NCI-H345 (cell line): Measurements from ENCODE around the gene GAS5.
"Not testable (repeated sequence)": the region's sequence is repeated elsewhere in the genome, so short reads cannot be mapped to it uniquely, and the experiment has no call there.

Source experiments
- DNase-seq: peaks from one replicate; lab custom pipeline; 2025; lab: John Stamatoyannopoulos, UW

The GAS5 gene

DNA sequence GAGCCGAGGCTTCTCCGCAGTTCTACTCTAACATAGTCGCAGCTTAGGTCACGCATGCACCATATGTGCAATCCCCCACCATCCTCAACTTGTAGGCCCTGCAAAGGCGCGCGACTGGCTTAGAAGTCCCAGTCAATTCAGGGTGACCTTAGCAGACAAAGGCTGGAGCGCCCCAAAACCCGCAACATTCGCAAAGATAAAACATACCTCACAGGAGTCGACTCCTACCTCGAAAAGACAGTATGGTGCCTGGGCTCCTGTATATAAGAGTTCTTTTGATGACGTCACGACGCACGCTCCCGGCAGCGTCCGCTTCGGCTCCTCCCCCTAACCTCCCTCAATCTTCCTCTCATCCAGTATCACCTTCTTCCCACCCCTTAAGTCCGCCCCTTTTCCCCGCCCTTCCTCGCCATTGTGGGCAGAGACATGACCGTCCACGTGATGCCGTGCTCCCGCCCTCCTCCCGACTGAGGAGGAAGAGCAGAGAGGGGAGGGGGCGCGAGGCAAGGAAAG is at the start of gene GAS5:
Gene GAS5 (minus strand): TSS at position 237 of the 513 bp plus-strand sequence.
- peak; percentile 100 for DNase-seq

- DNase-seq: no peak
Observed at GRCh38 chr1:173917149-173917548, 49.4 kb upstream of the GAS5 start, which contains the start of gene SERPINC1. SERPINC1 (minus strand) TSS chr1:173917327; CDS start chr1:173917259, 68 bp downstream.

- no peak for DNase-seq
Observed at GRCh38 chr1:173916667-173917066, 48.9 kb upstream of the GAS5 start.

DNA sequence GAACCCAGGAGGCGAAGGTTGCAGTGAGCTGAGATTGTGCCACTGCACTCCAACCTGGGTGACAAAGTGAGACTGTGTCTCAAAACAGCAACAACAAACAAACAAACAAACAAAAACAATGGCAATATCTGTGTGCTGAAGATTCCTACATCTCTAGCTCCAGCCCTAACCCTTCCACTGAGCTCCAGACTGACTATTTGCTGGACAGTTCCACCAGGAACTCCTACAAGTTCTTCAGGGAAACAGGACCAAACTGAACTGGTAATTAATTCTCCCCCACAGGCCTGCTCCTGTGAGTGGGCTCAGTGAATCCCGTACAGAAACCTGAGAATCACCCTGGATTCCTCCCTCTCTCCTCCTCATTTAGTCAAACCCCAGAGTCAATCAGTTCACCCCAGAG is 47.8 kb upstream of the GAS5 start:
- DNase-seq: no peak

DNA sequence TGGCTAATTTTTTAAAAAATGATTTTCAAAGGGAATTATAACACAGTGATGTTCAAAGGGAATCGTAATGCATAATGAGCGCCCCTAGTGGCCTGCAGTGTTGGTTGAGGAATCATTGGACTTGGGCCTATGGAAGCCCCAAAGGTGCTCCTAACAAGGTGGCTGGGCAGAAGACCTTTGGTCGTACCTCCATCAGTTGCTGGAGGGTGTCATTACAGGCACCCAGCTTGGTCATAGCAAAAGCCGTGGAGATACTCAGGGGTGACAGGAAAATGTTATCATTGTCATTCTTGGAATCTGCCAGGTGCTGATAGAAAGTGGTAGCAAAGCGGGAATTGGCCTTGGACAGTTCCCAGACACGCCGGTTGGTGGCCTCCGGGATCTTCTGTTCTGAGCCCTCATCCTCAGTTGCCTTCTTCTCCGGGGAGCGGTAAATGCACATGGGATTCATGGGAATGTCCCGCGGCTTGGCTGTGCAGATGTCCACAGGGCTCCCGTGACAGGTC is 46.6 kb upstream of the GAS5 start:
- DNase-seq: no peak

- no peak for DNase-seq
Observed at GRCh38 chr1:173913111-173913510, 45.3 kb upstream of the GAS5 start.

GRCh38 chr1:173903827-173904531 is 36.2 kb upstream of the GAS5 start:
- no peak for DNase-seq

- DNase-seq: no peak
Observed at GRCh38 chr1:173900992-173901391, 33.2 kb upstream of the GAS5 start.

GRCh38 chr1:173900427-173900826 is 32.6 kb upstream of the GAS5 start:
- no peak for DNase-seq

- no peak for DNase-seq
Observed at GRCh38 chr1:173894189-173894588, 26.4 kb upstream of the GAS5 start.

DNA sequence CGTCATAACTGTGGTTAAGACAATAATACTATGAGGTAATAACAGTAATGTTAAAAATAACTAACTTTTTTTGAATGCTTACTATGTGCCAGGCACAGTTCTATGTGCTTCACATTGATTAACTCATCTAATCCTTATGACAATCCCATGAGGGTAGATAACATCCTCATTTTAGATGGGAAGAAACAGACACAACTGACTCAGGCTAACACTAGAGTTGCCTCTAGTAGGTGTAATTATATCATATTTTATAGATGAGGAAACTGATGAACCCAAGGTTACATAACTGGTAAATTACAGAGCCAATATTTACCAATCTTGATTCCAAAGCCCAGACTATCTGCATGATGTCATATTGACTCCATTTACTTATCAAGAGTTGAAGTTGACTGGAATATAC is 25.8 kb upstream of the GAS5 start:
- DNase-seq: no peak

GRCh38 chr1:173889885-173890284 is 22.1 kb upstream of the GAS5 start:
- no peak for DNase-seq

DNA sequence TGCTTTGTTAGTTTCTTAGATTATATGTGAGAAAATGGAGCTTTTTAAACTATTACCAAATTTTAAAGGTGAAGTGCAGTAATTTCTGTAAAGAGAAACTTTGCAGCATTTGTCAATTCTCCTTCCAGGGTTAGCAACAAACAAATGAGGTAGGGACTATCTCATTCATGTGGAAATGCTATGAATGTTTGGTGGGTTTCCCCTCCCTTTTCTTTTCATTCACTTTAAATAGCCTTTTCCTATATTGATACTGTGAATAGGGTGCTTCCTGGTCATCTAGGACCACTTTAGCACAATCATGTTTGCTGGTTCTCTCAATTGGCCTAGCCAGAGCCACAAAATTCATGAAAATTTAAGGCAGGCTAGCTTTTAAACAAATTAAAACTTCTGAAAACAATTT is 21.0 kb upstream of the GAS5 start:
- no peak for DNase-seq

DNA sequence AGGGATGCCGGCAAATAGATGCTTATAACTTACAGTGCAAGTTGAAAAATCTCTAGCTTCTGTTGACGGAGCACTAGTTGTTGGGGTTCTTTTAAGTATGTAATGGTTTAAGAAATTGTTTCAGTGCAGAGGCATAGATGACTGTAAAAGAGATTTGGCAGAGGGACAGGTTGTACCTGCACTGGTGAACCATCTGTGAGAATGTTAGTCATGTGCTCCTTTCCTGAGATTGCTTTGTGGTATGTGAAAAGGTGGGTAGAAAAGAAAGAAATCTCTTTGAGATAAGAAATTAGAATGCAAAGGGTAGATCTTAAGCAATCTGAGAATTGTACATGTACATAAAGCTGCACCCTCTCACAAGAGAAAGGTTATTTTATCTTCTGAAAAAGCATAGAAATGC is 19.8 kb upstream of the GAS5 start:
- DNase-seq: no peak

DNA sequence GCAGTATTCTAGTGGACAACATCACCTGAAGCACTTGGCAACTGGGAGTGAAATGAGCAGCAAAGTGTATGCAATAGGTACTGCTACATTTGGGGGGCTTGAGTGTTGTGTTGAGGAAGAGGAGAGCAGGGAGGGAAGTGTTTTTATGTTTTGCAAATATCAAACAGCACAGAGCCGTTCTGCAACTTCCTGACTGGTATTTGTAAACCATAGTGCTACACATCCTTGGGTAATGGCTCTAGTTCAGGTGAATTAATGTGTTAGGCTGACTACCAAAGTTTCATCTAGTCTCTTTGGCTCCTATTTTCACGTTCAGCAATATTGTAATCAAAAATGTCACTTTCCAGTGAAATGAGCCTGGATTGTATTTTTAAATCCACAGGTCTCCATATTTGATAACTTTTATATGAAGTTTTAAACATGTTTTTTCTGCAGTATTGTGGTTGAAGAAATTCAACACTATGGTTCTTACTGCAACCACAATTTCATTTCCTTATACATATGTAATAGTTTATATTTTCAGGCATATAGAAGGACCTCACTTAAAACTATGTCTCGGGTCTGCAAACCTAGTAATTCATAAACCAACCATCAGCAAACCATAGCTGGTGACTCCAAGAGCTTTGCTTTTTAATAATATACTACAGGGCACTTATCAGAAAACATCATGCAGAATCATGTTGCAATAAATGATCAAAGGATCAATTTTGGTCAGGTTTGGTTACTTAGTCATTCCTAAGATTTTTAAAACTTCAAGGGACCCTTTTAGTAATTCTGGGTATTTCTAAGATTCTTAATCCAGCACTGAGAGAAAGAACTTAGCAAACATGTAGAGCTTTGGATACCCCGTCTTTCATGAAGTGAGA is 19.2 kb upstream of the GAS5 start:
- DNase-seq: no peak

GRCh38 chr1:173884701-173885100 is 16.9 kb upstream of the GAS5 start:
- no peak for DNase-seq

GRCh38 chr1:173881117-173881516 is 13.3 kb upstream of the GAS5 start:
- DNase-seq: not testable (repeated sequence)

- no peak for DNase-seq
Observed at GRCh38 chr1:173878251-173878650, 10.5 kb upstream of the GAS5 start.

DNA sequence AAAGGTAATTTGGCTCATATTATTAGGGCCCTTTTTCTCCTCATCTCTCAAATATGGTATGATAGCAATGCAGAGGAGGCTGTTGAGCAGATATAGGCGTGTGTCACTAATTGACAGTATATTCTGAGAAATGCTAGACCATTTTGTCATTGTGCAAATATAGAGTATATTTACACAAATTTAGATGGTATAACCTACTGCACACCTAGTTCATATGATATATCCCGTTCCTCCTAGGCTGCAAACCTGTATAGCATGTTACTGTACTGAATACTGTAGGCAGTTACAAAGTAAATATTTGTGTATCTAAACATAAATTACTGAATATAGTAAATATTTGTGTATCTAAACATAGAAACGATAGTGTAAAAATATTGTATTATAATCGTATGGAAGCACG is 8.9 kb upstream of the GAS5 start:
- no peak for DNase-seq

- no peak for DNase-seq
Observed at GRCh38 chr1:173871500-173871899, 3.7 kb upstream of the GAS5 start.

DNA sequence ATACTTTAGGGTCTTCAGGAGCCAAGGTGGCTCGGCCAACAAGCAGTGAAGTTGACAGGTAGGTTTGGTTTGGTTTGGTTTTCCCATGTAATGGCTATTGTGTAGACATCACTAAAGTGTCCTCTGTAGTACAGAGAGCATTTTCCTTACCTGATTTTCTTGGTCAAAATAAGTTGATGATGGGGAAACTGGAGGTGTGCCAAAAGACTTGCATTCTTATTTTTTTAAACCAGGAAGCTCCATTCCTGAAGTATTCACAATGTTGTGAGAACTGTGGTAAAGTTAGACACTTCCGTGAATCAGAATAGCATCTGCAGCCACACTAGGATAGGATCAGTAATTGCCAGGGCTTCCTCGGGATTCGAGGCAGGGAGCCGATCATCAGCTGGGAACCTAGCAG is 3.3 kb upstream of the GAS5 start:
- no peak for DNase-seq

DNA sequence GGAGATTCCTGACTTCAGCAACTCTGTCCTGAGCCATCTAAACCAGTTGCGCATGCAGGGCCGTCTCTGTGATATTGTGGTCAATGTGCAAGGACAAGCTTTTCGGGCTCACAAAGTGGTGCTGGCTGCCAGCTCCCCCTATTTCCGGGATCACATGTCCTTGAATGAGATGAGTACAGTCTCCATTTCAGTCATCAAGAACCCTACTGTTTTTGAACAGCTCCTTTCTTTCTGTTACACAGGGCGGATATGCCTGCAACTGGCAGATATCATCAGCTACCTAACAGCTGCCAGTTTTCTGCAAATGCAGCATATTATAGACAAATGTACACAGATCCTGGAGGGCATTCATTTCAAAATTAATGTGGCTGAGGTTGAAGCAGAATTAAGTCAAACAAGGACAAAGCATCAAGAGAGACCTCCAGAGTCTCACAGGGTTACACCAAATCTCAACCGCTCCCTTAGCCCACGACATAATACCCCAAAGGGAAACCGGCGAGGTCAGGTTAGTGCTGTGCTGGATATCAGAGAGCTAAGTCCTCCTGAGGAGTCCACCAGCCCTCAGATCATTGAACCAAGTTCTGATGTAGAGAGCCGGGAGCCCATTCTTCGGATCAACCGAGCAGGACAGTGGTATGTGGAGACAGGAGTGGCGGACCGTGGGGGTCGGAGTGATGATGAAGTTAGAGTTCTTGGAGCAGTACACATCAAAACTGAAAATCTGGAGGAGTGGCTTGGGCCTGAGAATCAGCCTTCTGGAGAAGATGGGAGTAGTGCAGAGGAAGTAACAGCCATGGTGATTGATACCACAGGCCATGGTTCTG is 2.7 kb upstream of the GAS5 start:
- no peak for DNase-seq
